Liver (tissue), 3 donors: ENCODE results near the gene ZNF436.

ENCODE experiments used
- EGR1 ChIP-seq, 2 donors: IDR thresholded peaks; 2 replicates each; pipeline ENCODE4 v1.6.1; 2016 to 2018; ENCODE audit warnings: antibody characterized with exemption in 2 of 2, low read depth in 2 of 2
- FOXA1 ChIP-seq: IDR thresholded peaks from 2 replicates; pipeline ENCODE4 v1.6.1; 2016; ENCODE audit warnings: antibody characterized with exemption
- REST ChIP-seq: IDR thresholded peaks from 2 replicates; pipeline ENCODE4 v1.6.1; 2016; ENCODE audit warnings: antibody characterized with exemption, mild to moderate bottlenecking
- TAF1 ChIP-seq: conservative IDR thresholded peaks from 2 replicates; pipeline ENCODE4 v1.6.1; 2016; ENCODE audit warnings: antibody characterized with exemption, mild to moderate bottlenecking
- YY1 ChIP-seq: IDR thresholded peaks from 2 replicates; pipeline ENCODE4 v1.6.1; 2016; ENCODE audit warnings: antibody characterized with exemption, mild to moderate bottlenecking
- TF ChIP-seq, protein P1 (sequence below): fragments of 150-350 bp; IDR thresholded peaks from 2 replicates; pipeline ENCODE4 v1.5.1; 2017; ENCODE audit warnings: improper control_type of control experiment, low read depth, low read length; ENCODE audit not compliant: missing input control
- TF ChIP-seq, protein P2 (sequence below): IDR thresholded peaks from 2 replicates; pipeline ENCODE4 v1.6.1; 2016; ENCODE audit warnings: antibody characterized with exemption
- donor health status: healthy.
- donor health status: healthy.

DNA sequence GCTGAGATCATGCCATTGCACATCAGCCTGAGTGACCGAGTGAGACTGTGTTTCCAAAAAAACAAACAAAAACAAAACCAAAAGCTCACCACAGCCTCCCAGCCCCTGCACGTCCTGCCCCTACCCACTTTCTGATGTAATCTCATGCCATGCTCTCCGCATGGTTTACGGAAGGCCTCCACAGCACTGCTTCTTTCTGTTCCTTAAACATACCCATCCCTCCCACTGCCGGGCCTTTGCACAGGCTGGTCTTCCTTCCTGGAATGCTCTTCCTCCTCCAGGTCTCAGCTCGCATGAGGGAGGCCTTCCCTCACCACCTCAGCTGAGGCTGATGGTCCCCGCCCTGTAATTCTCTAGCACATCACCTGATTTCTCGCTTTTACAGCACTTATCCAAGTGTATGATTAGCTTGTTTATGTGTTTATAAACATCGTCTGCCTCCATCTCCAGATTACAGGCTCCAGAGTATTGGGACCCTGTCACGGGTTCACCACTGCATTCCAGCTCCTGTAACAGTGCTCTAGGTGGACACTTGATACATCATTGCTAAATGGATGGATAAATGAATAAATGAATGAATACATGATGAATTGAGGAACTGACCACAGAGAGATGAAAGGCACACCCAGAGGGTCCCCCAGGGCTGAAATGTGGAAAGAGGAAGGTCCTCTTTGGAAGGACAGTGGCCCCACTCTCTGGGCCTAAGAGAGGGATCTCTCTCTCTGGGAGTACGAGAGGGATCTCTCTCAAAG lies 32.8 kb upstream of the ZNF436 start:
- TF ChIP-seq, protein P1, sequence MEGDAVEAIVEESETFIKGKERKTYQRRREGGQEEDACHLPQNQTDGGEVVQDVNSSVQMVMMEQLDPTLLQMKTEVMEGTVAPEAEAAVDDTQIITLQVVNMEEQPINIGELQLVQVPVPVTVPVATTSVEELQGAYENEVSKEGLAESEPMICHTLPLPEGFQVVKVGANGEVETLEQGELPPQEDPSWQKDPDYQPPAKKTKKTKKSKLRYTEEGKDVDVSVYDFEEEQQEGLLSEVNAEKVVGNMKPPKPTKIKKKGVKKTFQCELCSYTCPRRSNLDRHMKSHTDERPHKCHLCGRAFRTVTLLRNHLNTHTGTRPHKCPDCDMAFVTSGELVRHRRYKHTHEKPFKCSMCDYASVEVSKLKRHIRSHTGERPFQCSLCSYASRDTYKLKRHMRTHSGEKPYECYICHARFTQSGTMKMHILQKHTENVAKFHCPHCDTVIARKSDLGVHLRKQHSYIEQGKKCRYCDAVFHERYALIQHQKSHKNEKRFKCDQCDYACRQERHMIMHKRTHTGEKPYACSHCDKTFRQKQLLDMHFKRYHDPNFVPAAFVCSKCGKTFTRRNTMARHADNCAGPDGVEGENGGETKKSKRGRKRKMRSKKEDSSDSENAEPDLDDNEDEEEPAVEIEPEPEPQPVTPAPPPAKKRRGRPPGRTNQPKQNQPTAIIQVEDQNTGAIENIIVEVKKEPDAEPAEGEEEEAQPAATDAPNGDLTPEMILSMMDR: no peak
- TF ChIP-seq TAF1: no peak
- TF ChIP-seq, protein P2, sequence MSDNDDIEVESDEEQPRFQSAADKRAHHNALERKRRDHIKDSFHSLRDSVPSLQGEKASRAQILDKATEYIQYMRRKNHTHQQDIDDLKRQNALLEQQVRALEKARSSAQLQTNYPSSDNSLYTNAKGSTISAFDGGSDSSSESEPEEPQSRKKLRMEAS: no peak
- TF ChIP-seq FOXA1: no peak
- no peak for TF ChIP-seq REST
- TF ChIP-seq EGR1 (IDR thresholded peaks at IDR 0.05; ENCODE audit: low read depth in 2 of 2): no peak
- TF ChIP-seq YY1: no peak
